HG03196 (cell line): ENCODE results near the gene JAZF1.
"Not testable (repeated sequence)": the region's sequence is repeated elsewhere in the genome, so short reads cannot be mapped to it uniquely, and the experiment has no call there.

ENCODE experiments used
- ATAC-seq: cut with Tn5 transposase; IDR thresholded peaks from one replicate; pipeline ENCODE4 v1.9.1; 2021; ENCODE audit not compliant: unreplicated experiment

JAZF1 gene

DNA sequence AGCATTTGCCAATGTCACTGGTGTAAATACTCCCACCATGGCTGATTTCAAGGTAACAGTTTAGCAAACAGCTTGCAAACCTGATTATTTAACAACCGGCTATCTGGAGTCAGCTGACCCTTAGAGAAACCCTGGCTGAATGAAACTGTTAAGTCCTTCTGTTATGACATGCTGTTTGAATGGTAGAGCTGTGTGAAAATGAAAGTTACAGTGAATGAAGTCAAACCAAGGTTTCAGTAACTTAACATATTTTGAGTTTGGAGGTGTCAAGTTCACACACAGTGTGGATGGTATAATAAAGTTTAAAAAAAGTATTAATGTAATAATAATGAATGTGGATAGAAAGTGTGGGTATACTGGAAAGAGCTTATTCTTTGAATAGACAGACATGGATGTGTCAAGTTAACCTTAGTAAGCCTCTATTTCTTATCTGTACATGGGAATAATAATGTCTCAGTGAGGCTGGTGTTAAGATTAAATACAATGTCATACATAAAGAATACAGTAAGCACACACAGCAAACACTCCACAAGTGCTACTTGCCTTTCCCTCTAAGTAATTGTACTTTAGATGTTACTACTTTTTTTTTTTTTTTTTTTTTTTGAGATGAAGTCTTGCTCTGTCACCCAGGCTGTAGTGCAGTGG lies 290.3 kb downstream of the JAZF1 start:
- peak; percentile 94 for ATAC-seq

DNA sequence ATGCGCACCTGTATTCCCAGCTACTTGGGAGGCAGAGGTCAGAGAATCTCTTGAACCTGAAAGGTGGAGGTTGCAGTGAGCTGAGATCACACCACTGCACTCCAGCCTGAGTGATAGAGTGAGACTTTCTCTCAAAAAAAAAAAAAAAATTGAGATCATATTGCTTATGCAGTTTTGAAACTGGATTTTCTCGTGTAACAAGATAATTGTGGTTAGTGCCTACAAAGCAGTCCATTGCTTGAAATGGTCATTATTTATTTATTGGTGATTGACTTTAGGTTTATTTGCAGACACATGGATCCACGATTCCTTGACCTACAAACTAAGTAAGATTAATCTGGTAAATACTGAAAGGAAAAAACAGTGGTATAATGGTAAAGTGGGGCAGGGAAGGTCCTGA lies 290.8 kb downstream of the JAZF1 start:
- ATAC-seq, result no peak

DNA sequence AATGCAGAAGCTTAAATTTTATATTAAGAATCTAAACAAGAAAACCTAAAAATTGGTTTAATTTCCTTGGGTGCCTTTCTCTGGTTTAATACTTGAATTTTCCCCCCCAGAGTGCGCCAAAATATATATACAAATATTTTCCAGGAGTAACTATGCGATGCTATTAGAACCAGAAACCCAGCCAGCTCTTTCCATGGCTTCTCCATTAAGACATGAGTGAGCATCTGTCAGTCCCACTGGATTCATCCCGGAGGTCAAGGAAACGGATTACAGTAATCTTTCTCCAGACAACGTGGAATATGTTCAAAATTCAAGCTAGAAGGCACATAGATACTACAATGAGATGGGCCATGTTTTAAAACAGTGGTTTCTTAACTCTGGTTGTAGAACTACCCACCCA lies 291.9 kb downstream of the JAZF1 start:
- ATAC-seq, result no peak

DNA sequence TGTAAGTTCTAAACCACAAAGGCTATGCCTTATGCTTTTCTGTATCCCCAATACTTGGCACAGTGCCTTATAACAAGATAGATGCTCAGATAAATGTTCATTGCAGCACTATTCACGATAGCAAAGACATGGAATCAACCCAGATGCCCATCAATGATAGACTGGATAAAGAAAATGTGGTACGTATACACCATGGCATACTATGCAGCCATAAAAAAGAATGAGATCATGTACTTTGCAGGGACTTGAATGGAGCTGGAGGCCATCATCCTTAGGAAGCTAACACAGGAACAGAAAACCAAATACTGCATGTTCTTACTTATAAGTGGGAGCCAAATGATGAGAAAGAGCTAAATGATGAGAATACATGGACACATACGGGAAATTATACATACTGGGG lies 293.9 kb downstream of the JAZF1 start:
- ATAC-seq, result not testable (repeated sequence)

DNA sequence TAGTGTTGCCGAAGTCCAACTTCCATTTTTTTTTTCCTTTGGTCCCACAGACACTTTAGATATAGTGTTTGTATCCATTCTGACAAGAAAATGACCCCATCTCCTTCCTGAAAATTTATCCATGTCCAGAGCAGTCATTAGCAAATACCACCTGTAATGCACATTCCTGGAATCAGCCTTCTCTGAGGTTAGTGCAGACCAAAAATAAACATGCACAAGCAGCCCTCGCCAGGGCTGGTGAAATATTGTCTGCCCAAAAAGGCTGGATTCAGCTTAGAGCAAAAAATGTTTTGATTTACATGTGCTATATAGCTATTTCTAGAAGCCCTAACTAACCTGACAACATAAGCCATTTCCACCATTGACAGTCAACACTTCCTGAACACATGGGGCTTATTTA lies 294.9 kb downstream of the JAZF1 start:
- ATAC-seq, result no peak

DNA sequence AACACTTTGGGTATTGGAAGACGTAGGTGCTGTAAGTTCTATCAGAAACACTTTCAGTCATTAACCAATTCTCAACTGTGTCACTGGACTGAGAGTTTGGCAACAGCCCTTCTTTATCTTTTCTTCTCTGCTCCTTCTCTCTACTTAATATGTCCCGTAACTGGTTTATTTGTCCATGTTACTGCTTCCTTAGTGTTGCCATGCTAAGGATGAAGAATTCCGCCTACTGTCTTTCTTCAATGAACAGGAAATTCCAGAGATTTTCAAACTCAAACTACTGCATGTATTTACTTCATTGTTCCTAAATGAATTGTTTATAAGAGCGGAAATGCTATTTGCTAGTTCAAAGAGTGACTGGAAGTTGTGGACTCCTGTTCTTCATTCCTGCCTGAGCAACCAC lies 296.9 kb downstream of the JAZF1 start:
- ATAC-seq, result no peak

DNA sequence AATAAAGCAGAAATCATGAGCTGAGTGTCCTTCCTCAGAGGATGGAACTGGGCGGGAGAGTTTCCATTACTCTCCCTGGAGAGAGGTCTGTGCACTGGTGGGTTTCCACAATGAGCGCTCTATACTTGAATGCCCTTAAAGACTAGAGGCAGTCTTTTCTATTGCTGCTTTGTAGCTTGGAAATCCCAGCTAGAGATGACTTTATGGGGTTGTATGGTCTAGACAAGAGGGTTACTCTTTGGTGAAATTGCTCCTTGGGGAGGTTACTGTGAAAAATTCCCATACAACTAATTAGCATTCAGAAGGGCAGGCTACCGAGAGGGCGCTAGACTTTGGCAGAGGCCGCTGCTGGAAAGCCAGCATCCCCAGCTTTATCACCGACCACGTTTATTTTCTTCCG lies 303.8 kb downstream of the JAZF1 start:
- no peak for ATAC-seq

DNA sequence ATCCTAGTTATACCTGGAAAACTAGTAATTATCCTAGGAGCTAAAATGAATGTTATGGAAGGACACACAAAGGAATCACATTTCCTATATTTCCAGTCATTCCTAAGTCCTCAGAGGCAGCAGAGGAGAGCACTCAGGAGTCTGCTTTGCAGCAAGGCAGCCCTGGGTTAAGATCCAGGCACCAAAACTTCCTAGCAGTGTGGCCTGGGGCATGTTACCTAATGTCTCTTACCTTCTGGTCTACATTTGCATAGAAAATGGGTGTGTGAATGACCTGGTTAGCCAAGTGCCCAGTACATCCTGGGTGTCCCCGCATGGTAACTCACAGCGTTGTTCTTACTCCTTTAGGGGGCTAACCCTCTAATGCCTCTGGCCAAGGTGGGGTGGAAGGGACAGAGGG lies 304.8 kb downstream of the JAZF1 start:
- ATAC-seq, result no peak

DNA sequence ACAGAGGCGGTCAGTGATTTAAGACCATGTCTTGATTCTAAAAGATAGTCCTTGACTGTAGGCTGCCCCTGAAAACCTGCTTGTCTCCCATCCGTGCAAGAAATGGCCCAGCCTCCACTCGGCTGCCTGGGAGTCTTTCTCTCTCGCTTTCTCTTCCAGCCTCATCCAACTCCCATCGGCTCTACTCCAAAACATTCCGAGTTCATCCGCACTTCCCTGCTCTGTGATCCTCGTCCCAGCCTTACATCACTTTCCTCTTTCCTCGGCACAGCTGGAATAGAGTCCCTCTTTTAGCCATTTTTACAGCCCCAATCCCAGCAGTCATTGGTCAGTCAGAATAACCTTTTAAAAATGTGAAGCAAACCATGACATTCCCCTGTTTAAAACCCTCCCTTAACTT lies 305.5 kb downstream of the JAZF1 start:
- no peak for ATAC-seq

DNA sequence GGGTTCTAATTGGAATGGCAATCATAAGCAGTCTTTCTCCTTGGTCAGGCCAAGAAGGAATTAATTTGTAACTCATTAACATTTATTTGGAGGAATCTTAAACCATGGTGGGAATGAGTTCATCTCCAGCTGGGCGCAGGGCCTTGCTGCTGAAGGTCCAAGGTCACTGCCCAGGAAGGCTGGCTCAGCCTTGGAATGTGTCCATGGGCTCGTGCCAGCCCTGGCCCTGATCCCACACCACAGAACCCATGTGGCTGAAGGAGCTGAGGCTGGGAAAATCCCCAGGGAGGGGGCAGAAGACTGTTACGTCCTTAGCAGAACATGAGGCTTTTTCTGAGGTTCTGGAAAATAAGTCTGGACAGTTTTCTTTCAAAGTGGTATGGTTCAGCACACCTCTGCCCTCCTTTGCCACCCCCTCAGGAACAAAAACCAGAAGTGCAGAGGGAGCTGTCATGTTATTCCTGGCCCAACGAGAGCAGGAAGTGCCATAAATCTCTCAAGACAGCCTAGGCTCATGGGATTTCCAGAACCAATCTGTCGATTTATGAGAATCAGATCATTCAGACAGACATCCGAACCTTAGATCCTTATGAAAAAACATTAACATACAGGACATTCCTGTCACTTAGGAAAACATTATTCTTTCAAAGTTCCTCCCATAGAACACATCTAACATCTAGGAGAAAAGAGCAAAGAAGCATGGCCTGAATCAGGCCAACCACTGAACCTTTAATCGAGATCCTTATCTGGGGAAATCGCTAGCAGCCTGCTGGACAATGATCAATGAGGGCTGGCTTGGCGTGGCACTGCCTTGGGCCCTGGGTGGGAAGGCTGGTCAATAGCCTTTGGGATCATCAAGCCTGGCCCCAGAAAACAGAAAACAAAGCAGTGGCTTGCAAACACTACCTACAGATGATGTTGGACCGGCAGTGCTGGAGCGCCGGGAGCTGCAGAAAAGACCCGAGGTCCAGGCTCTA lies 306.3 kb downstream of the JAZF1 start:
- no peak for ATAC-seq

DNA sequence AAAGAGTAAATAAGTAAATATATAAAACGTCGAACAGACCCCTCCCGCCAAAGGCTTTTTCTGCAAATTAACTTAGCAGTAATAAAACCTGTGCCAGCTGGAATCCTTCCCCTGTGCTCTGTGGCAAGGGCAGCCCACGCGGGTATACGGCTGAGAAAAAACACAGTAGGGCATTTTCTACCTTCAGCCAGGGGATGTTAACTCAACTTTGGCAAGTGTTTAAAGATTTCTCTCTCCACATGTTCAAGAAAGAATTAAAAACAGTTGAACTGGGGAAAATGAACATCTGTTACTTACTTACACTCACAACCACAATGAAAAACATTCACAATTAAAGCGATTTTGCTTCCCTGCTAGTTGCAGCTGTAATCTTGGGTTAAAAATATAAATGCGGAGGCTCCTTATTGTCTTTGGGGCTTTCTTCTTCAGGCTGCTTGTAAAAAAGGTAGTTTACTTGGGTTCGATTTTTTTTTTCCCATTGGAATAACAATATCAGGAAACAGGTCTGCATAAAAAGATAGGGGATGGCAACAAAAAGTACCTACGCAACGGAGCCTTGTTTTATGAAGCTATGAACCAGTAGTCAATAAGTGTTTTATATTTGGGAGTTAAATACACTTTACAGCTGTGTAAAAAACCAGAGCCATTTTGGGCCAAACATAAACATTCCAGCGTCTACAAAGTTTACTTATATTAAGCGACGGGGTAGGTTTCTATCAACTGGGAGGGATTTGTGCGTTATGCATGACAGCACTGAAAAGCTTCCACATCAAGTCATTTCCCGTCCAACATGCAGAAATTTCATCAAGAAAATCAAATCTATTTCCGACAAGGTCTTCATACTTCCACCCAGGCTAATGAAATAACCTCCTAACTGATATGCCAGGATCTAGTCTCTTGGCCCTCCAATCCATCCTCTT lies 308.0 kb downstream of the JAZF1 start:
- ATAC-seq, result no peak

DNA sequence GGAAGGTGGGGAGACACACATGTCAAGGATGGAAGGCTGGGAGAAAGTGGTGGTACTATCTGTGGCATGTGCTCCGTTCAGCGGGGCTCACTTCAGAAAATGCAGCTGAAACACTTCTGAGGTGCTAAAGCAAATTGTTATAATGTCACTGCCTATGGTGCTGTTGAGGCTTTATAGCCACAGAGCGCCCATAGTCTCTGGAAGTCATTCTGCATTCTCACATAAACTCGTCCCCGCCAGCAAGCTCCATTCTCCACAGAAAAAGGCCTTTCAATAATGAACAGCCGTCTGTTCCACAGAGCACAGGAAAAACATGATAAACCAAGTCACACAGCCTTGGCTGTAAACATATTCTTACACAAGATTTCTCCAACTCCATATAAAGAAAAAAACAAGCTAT lies 308.7 kb downstream of the JAZF1 start:
- ATAC-seq, result no peak

DNA sequence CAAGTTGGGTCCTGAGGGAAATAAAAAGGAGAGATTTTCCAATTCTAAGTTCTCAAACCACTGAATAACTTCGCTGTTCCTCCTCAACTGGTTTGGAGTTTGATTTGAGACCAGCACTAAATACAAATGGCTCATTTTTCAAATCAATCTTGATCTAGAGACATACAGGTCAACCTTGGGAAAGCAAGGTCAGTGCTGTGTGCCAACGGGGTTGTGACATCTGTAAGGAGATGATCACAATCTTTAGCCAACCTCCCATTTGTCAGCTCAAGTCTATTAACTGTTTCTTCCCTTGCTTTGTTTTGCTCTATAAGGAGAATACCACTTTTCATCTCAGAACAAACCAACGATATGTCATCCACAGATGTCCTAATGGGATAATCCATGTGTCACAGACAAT lies 309.5 kb downstream of the JAZF1 start:
- no peak for ATAC-seq

DNA sequence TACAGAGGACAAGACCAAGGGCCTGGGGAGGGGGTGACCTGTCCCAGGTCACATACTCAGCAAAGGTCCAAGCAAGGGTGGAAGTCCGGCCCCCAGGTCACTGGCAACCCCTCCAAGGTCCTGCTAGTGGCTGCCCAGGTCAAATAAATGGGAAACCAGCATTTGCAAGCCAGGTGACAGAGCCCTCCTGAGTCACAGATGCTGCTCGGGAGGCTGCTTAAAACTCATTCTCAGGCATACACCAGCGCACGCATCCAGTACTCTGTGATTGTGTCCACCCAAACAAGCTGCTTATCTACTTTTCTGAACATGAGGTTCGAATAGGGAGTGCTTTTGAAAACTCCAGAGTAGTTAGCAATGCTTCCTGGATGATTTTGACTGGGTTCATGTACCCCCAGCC lies 310.0 kb downstream of the JAZF1 start:
- ATAC-seq, result no peak

DNA sequence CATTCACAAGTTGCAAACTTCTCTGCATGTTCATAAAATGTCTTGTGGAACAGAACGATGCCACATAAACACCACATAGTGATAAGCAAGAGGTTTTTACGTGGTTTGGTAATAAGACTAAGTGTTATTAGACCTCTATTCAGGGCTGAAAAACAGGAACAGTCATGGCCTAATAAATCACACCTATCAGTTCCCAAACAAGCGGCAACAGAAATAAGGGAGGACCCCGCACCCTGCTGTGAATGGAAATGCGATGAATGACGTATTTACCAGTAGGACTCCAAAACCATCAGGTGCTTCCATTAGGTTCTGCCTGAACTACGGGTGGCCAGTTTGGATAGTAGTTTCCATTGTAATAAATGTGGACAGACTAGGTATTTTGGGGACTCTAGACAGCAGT lies 311.5 kb downstream of the JAZF1 start:
- no peak for ATAC-seq

DNA sequence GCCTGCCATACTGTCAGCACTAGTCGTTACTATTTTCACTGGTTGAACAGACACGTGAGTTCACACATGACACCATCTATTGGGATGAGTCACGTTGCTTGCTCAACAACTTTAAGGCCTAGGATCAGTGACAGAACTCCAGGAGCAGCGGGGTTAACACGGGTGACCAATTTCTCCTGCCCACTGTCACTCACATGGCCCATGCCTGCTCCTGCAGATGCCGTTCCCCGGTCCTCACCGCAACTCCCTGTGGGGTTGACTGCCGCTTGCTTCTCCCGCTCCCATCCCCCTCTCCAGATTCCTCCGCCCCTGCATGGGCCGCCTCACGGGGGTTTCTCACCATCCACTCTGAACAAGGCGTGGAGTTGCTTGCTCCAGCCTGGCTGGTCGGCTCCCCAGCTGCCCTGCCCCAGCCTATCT lies 312.5 kb downstream of the JAZF1 start:
- ATAC-seq, result no peak

DNA sequence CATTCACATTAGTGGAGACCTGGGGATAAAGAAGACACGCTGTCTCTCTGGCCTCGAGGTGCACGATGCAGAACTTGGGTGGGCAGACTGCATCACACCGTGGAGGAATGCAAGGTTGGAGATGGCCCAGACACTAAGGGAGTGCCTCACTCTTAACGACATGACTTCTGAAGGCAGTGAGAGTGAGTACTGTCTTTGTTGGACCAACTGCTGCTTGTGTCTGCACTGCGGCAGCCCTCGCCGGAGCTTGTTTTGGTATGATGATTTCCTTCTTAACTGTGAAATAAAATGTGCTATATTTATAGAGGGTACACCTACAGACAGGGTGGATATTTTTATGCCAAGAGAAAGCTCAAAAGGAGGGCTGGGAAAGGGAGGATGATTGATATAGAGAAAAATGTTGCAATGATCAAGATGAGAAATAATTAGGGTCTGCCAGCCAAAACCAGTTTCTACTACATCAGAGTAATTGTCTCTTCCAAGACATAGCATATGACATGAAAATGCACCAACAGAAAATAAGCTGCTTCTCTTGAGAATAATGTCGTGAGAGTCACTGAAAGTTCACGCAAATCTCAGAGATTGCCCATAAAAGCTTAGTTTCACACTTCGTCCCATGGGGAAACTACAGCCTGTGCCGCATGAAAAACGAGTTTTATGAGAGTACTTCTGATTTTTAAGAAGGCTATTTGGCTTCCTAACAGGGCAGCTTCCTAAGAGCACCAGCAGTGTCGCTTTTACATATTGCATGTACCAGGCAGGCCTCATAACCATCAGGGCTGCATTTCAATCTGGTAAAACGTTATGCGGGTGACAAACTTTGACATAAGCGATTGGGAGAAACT lies 313.5 kb downstream of the JAZF1 start:
- ATAC-seq, result no peak

DNA sequence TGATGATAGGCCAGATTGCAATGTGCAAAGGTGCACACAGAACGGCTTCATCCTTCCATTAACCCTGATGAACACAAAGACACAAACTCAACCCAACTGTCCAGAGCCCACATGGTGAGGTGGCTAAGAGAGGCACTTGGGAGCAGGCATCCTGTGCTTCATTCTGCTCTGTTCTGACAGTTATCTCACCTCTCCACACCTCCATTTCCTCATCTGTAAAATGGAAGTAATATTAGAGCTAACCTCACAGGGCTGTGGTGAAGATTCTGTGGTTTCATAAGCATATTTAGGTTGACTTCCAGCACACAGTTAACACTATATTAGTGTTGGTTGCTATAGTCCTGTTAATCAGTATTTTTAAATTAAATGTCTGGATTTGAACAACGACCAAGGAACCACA lies 314.3 kb downstream of the JAZF1 start:
- no peak for ATAC-seq

DNA sequence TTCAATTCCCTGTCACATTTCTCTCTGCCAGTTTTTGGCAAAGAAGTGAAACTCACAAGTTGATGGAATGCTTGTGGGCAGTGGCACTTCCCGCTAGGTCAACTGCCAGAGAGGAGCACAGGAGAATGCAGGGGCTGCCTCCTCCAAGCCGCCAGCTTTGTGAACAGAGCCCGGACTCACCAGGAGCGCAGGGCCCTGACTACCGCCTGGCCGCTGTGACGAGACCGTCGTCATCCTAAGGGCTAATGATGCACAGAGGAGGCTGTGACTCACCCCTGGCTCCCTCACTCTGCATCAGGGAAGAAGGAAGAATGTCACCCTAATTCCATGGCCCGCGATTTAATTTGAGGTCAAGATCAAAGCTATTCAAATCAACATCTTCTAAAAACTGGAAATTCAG lies 316.7 kb downstream of the JAZF1 start:
- ATAC-seq, result no peak

DNA sequence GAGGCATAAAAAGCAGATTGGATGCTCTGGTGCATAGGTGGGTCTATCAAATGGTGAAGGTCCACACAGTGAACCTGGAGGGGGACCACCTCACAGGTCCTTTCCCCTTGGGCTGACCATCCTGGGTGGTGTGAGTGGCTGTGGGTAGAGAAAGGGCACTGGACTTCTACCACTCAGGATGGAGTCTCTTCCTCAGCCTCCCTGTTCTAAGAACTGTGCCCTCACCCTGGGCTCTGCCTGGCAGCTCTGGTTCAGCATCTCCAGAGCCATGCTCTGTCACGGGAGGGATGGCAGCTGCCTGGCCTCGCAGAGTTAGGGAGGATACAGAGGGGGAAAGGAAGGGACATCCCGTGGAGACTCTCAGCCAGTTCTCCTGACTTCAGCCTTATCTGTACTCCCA lies 318.8 kb downstream of the JAZF1 start:
- no peak for ATAC-seq
